Cerebellar nuclear complex (tissue), 1 donor: Measurements from ENCODE around the gene SYT14.

ENCODE experiments used
- DNase-seq, 2 experiments: peaks; one replicate each; lab custom pipeline; 2025; lab: John Stamatoyannopoulos, UW

The SYT14 gene

GRCh38 chr1:210207597-210208450 is 269.8 kb downstream of the SYT14 start:
- no peak for DNase-seq

- DNase-seq, result no peak
Observed at GRCh38 chr1:210213335-210213734, 275.3 kb downstream of the SYT14 start.

- no peak for DNase-seq
Observed at GRCh38 chr1:210214573-210215409, 276.8 kb downstream of the SYT14 start.

- DNase-seq, result no peak
Observed at GRCh38 chr1:210217482-210217881, 279.5 kb downstream of the SYT14 start.

- no peak for DNase-seq
Observed at GRCh38 chr1:210218047-210218446, 280.0 kb downstream of the SYT14 start.
